Activated naive CD8-positive, alpha-beta T cell treated with anti-CD3 and anti-CD28 coated beads for 36 hours (primary cell): ENCODE results near the gene GTPBP2. TPM values are rescaled to one million over a fixed set of nuclear protein-coding genes. Genes with fewer than 3 reads are reported as not detected.
A peak's percentile ranks its signal among the peaks of the same experiment; 100 is the strongest.
"Not testable (repeated sequence)": the region's sequence is repeated elsewhere in the genome, so short reads cannot be mapped to it uniquely, and the experiment has no call there.

Source experiments
- DNase-seq: peaks from one replicate; pipeline ENCODE4 v3.0.0; 2021
- H3K27ac Mint-ChIP-seq: one replicate; pipeline ENCODE4 v1.8.0; 2022; ENCODE audit warnings: mild to moderate bottlenecking, moderate library complexity, mixed read lengths
- H3K27me3 Mint-ChIP-seq: one replicate; pipeline ENCODE4 v1.8.0; 2022; ENCODE audit warnings: mild to moderate bottlenecking, mixed read lengths
- H3K36me3 Mint-ChIP-seq: one replicate; pipeline ENCODE4 v1.8.0; 2021; ENCODE audit warnings: mild to moderate bottlenecking, mixed read lengths
- H3K4me1 Mint-ChIP-seq: one replicate; pipeline ENCODE4 v1.8.0; 2021; ENCODE audit warnings: mixed read lengths
- H3K4me3 Mint-ChIP-seq: one replicate; pipeline ENCODE4 v1.8.0; 2022; ENCODE audit warnings: mild to moderate bottlenecking, moderate library complexity, mixed read lengths
- H3K9me3 Mint-ChIP-seq: one replicate; pipeline ENCODE4 v1.8.0; 2022; ENCODE audit warnings: mixed read lengths
- total RNA-seq, 2 experiments: library from RNA; stranded (reverse); gene quantifications; one replicate each; pipeline ENCODE4 v1.2.3, GENCODE V29; 2021

Gene GTPBP2
- total RNA-seq, 2 experiments from 2014 or later, result 49.2 to 52.1 TPM

DNA sequence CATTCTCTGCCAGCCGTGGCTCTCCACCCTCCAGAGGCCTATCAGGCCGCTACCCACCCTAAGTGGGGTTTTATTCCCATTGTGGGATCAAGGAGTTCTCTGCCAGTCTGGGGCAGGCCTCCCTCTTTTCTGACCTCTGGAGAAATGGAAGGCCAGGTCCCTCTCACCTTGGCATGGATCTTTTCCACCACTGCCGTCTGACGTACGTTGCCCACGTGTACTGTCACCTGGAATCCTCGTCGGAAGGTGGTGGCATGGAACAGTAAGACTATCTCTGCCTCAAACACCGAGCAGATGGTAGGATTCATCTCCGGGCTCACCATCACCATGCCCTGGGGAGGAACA, 7.3 kb downstream of the GTPBP2 start:
- Mint-ChIP-seq H3K4me3 (no peak overlapping the region), H3K9me3 (no peaks in the 10 kb centered on the region), H3K27me3 (no peaks in the 10 kb centered on the region), H3K36me3 (peaks cover 16% of the 10 kb centered on the region), H3K27ac (peak overlapping the region; percentile 30), H3K4me1 (peaks cover 10% of the 10 kb centered on the region)
- DNase-seq, result no peak

GRCh38 chr6:43621078-43621835, 7.8 kb downstream of the GTPBP2 start:
- H3K36me3 Mint-ChIP-seq, result peaks cover 17% of the 10 kb centered on the region
- no peaks in the 10 kb centered on the region for H3K9me3 Mint-ChIP-seq
- H3K27me3 Mint-ChIP-seq, result no peaks in the 10 kb centered on the region
- H3K4me3 Mint-ChIP-seq, result no peak overlapping the region
- peaks cover 4% of the 10 kb centered on the region for H3K4me1 Mint-ChIP-seq
- no peak overlapping the region for H3K27ac Mint-ChIP-seq
- no peak for DNase-seq

GRCh38 chr6:43616725-43617472, 12.2 kb downstream of the GTPBP2 start:
- Mint-ChIP-seq H3K27me3 (no peaks in the 10 kb centered on the region), H3K4me1 (peaks cover 1% of the 10 kb centered on the region), H3K36me3 (peaks cover 14% of the 10 kb centered on the region), H3K9me3 (no peaks in the 10 kb centered on the region), H3K27ac (no peak overlapping the region), H3K4me3 (no peak overlapping the region)
- no peak for DNase-seq

GRCh38 chr6:43614396-43614730, 14.7 kb downstream of the GTPBP2 start:
- DNase-seq, result no peak
- Mint-ChIP-seq H3K9me3 (no peaks in the 10 kb centered on the region), H3K27ac (no peak overlapping the region), H3K4me1 (no peaks in the 10 kb centered on the region), H3K4me3 (no peak overlapping the region), H3K27me3 (no peaks in the 10 kb centered on the region), H3K36me3 (peaks cover 17% of the 10 kb centered on the region)

- Mint-ChIP-seq H3K9me3 (no peaks in the 10 kb centered on the region), H3K4me1 (no peaks in the 10 kb centered on the region), H3K27ac (no peak overlapping the region), H3K4me3 (no peak overlapping the region), H3K27me3 (no peaks in the 10 kb centered on the region), H3K36me3 (peaks cover 19% of the 10 kb centered on the region)
- no peak for DNase-seq
These were observed 15.2 kb downstream of the GTPBP2 start for GRCh38 chr6:43613721-43614395.

DNA sequence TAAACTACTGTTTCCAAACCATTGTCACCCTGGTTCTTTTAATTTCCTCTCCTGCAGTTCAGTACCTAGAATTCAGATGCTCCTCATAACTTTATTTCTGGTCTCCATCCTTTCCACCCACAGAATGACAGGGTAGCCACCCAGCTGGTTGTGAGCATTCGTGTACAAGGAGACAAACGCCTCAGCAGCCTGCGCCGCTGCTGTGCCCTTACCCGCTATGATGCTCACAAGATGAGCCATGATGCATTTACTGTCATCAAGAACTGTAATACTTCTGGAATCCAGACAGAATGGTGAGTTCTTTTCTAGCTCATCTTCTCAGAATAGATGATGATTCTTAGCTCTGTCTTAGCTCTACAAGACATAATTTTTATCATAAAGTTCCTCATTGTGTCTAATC, 18.6 kb downstream of the GTPBP2 start:
- H3K27me3 Mint-ChIP-seq, result no peaks in the 10 kb centered on the region

DNA sequence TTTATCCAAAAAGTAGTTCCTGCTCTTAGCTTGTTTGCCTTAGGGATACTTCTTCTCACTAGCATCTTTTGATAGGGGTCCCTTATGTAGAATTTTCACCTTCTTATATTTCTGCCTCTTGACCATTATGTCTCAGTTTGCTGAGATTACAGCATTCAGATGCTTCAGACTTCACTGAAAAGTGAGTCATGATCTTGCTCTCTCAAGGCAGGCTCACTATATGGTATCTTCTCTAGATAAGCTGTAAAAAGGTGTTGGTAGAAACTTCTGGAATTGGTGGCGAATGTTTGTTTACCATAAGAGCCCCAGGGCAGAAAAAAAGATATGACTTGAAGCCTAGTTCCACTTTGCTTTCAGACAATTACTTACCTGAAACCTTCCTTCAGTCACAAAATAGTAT, 19.7 kb downstream of the GTPBP2 start:
- H3K27ac Mint-ChIP-seq, result no peak overlapping the region
- peaks cover 19% of the 10 kb centered on the region for H3K36me3 Mint-ChIP-seq
- no peaks in the 10 kb centered on the region for H3K27me3 Mint-ChIP-seq
- H3K9me3 Mint-ChIP-seq, result no peaks in the 10 kb centered on the region
- no peak for DNase-seq
- H3K4me3 Mint-ChIP-seq, result no peak overlapping the region
- H3K4me1 Mint-ChIP-seq, result peaks cover 3% of the 10 kb centered on the region

More for the DNA sequence above, 18.6 kb downstream of the GTPBP2 start:
- DNase-seq, result no peak
- Mint-ChIP-seq H3K27ac (no peak overlapping the region), H3K9me3 (no peaks in the 10 kb centered on the region), H3K36me3 (peaks cover 19% of the 10 kb centered on the region), H3K4me1 (peaks cover 3% of the 10 kb centered on the region), H3K4me3 (no peak overlapping the region)

DNA sequence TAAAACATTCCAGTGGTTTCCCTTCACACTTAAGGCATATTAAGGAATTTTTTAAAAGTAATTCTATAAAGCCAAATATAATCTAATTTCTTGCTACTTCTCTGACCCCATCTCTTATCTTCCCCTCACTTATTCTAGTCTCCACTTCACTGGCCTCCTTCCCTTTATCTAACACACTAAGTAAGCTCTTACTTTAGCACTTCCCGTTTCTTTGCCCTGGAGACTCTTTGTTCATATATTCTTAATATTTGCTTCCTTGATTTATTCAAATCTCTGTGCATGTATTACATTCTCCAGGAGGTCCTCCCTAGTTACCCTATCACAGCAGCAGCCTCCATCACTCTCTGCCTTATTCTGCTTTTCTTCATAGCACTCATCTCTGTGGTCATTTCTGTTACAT, 20.3 kb downstream of the GTPBP2 start:
- Mint-ChIP-seq H3K27me3 (no peaks in the 10 kb centered on the region), H3K27ac (no peak overlapping the region), H3K4me3 (no peak overlapping the region), H3K4me1 (peaks cover 3% of the 10 kb centered on the region), H3K9me3 (no peaks in the 10 kb centered on the region), H3K36me3 (peaks cover 16% of the 10 kb centered on the region)
- no peak for DNase-seq

GRCh38 chr6:43608310-43608763, 20.7 kb downstream of the GTPBP2 start:
- no peaks in the 10 kb centered on the region for H3K27me3 Mint-ChIP-seq
- no peaks in the 10 kb centered on the region for H3K9me3 Mint-ChIP-seq
- H3K4me3 Mint-ChIP-seq, result no peak overlapping the region
- H3K27ac Mint-ChIP-seq, result no peak overlapping the region
- peaks cover 3% of the 10 kb centered on the region for H3K4me1 Mint-ChIP-seq
- DNase-seq, result peak; percentile 29
- H3K36me3 Mint-ChIP-seq, result peaks cover 12% of the 10 kb centered on the region

DNA sequence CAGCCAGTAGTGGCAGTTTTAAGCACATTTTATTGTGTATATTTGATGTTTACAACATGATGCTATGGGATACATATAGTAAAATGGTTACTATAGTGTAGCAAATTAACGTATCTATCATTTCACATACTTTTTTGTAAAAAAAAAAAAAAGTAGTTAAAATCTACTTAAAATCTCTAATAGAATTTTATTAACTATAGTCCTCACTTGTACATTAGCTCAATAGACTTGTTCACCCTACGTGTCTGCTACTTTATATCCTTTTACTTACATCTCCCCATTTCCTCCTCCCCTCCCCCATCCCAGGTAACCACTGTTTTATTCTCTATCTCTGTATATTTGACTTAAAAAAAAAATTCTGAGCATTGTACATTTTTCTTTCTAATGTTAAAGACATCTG, 23.0 kb downstream of the GTPBP2 start:
- H3K36me3 Mint-ChIP-seq, result peaks cover 15% of the 10 kb centered on the region
- H3K27ac Mint-ChIP-seq, result no peak overlapping the region
- no peaks in the 10 kb centered on the region for H3K27me3 Mint-ChIP-seq
- H3K9me3 Mint-ChIP-seq, result no peaks in the 10 kb centered on the region
- no peak for DNase-seq
- H3K4me1 Mint-ChIP-seq, result peaks cover 3% of the 10 kb centered on the region
- no peak overlapping the region for H3K4me3 Mint-ChIP-seq

DNA sequence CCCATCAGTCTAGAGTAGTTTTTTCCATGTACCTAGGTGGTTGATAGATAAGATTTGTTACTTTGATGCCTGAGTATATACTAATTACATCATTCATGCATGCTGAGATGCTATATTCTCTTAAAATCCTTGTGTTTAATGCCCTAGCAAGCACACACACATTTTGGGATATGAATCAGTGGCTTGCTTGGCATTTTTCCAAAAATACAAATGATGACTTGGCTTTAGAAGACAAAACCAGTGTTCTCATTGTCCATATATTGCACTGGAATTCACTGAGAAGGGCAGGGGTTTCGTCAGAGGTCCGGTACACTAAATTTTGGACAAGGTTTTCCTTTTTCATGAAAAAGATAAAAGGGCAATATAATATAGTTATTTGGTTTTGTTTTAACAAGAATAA, 24.9 kb downstream of the GTPBP2 start:
- no peak for DNase-seq
- no peak overlapping the region for H3K27ac Mint-ChIP-seq
- no peaks in the 10 kb centered on the region for H3K27me3 Mint-ChIP-seq
- no peaks in the 10 kb centered on the region for H3K9me3 Mint-ChIP-seq
- peaks cover 3% of the 10 kb centered on the region for H3K4me1 Mint-ChIP-seq
- no peak overlapping the region for H3K4me3 Mint-ChIP-seq
- H3K36me3 Mint-ChIP-seq, result peaks cover 14% of the 10 kb centered on the region

DNA sequence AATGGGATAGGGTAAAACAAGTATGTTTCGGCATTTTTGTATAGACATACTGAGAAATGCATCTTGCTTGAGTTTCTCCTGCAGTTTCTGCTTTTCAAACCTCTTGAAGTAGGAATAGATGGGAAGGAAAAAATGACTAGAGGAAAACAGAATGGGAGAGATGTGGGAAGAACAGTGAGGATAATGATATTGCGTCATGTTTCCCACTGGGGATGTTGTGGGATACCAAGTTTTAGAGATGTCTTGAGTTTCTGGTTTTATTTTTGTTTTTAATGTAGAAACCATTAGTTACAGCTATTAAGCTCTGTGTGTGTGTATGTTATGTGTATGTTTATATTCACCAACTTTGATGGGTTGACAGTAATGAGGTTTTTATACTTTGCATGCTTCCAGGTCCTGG, 28.5 kb downstream of the GTPBP2 start:
- H3K4me3 Mint-ChIP-seq, result no peak overlapping the region
- no peaks in the 10 kb centered on the region for H3K27me3 Mint-ChIP-seq
- no peaks in the 10 kb centered on the region for H3K9me3 Mint-ChIP-seq
- H3K27ac Mint-ChIP-seq, result no peak overlapping the region
- no peak for DNase-seq
- H3K36me3 Mint-ChIP-seq, result peaks cover 15% of the 10 kb centered on the region
- H3K4me1 Mint-ChIP-seq, result no peaks in the 10 kb centered on the region

- Mint-ChIP-seq H3K36me3 (peaks cover 21% of the 10 kb centered on the region), H3K27ac (no peak overlapping the region), H3K4me1 (no peaks in the 10 kb centered on the region), H3K4me3 (no peak overlapping the region), H3K9me3 (no peaks in the 10 kb centered on the region), H3K27me3 (no peaks in the 10 kb centered on the region)
- no peak for DNase-seq
These were observed 35.1 kb downstream of the GTPBP2 start for GRCh38 chr6:43593938-43594337.

GRCh38 chr6:43589564-43589963, 39.5 kb downstream of the GTPBP2 start:
- H3K4me1 Mint-ChIP-seq, H3K27ac Mint-ChIP-seq, DNase-seq, H3K27me3 Mint-ChIP-seq, H3K9me3 Mint-ChIP-seq, H3K4me3 Mint-ChIP-seq: not testable (repeated sequence)
- H3K36me3 Mint-ChIP-seq, result peaks cover 31% of the 10 kb centered on the region

DNA sequence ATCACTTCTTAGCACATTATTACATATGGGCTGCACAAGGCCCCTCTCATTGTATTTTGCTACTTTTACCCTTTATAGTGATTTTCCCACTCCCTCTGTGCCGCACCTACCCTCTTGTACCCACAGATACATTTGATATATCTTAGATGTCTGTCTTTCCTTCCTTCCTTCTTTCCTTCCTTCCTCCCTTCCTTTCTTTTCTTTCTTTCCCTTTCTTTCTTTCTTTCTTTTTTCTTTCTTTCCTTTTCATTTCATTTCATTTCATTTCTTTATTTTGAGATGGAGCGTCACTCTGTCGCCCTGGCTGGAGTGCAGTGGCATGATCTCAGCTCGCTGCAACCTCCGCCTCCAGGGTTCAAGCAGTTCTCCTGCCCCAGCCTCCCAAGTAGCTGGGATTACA, 40.9 kb downstream of the GTPBP2 start:
- Mint-ChIP-seq H3K36me3 (peaks cover 39% of the 10 kb centered on the region), H3K27ac (no peak overlapping the region)

More for the DNA sequence above, 40.9 kb downstream of the GTPBP2 start:
- H3K4me1 Mint-ChIP-seq, result peaks cover 12% of the 10 kb centered on the region
- no peaks in the 10 kb centered on the region for H3K9me3 Mint-ChIP-seq
- DNase-seq, result no peak
- no peaks in the 10 kb centered on the region for H3K27me3 Mint-ChIP-seq
- H3K4me3 Mint-ChIP-seq, result no peak overlapping the region
